Measurements from ENCODE around the gene ATE1. TPM values are rescaled to one million over a fixed set of nuclear protein-coding genes. Genes with fewer than 3 reads are reported as not detected.
A peak's percentile ranks its signal among the peaks of the same experiment; 100 is the strongest.
"Not testable (repeated sequence)": the region's sequence is repeated elsewhere in the genome, so short reads cannot be mapped to it uniquely, and the experiment has no call there.

ATE1 gene
- total and polyA plus RNA-seq, 4 donors = 8.3 to 30.0 (median 17.8) TPM

- Histone ChIP-seq H3K4me3 (ENCODE audit: low read length in 2 of 2) (no peak overlapping the region), H3K9me3 (ENCODE audit: control insufficient read depth, low read length) (peaks cover 3% of the 10 kb centered on the region), H3K4me1 (ENCODE audit: control insufficient read depth in 1 of 2, insufficient read depth in 2 of 2, low read length in 2 of 2) (no peaks in the 10 kb centered on the region), H3K27ac (ENCODE audit: low read depth in 1 of 2, low read length in 2 of 2) (no peak overlapping the region), H3K27me3 (ENCODE audit: control insufficient read depth in 1 of 2, insufficient read depth in 2 of 2, low read length in 1 of 2) (no peaks in the 10 kb centered on the region), H3K36me3 (ENCODE audit: control insufficient read depth in 1 of 2, insufficient read depth in 2 of 2, low read length in 1 of 2) (no peaks in the 10 kb centered on the region)
- WGBS, 2 donors = 82 to 83% methylated on average over 7 of the region's 7 CpGs
- no peak for DNase-seq
- intact Hi-C loops (cut with DNase I) = no loop called here
- no peak for ATAC-seq (ENCODE audit: low FRiP score)
Measured at GRCh38 chr10:121710971-121711370, 216.9 kb downstream of the ATE1 start.

GRCh38 chr10:121710207-121710606 is 217.6 kb downstream of the ATE1 start:
- Histone ChIP-seq H3K27me3 (ENCODE audit: control insufficient read depth in 1 of 2, insufficient read depth in 2 of 2, low read length in 1 of 2) (no peaks in the 10 kb centered on the region), H3K4me3 (ENCODE audit: low read length in 2 of 2) (no peak overlapping the region), H3K9me3 (ENCODE audit: control insufficient read depth, low read length) (peaks cover 3% of the 10 kb centered on the region), H3K36me3 (ENCODE audit: control insufficient read depth in 1 of 2, insufficient read depth in 2 of 2, low read length in 1 of 2) (no peaks in the 10 kb centered on the region), H3K4me1 (ENCODE audit: control insufficient read depth in 1 of 2, insufficient read depth in 2 of 2, low read length in 2 of 2) (no peaks in the 10 kb centered on the region), H3K27ac (ENCODE audit: low read depth in 1 of 2, low read length in 2 of 2) (no peak overlapping the region)
- 79 to 82% methylated on average over 9 of the region's 9 CpGs for WGBS, 2 donors
- DNase-seq = no peak
- intact Hi-C loops (cut with DNase I) = no loop called here
- ATAC-seq (ENCODE audit: low FRiP score) = peak; percentile 56

GRCh38 chr10:121709675-121710073 is 218.2 kb downstream of the ATE1 start:
- WGBS, 2 donors = 51 to 60% methylated on average over 9 of the region's 9 CpGs
- Histone ChIP-seq H3K36me3 (ENCODE audit: control insufficient read depth in 1 of 2, insufficient read depth in 2 of 2, low read length in 1 of 2) (no peaks in the 10 kb centered on the region), H3K27me3 (ENCODE audit: control insufficient read depth in 1 of 2, insufficient read depth in 2 of 2, low read length in 1 of 2) (no peaks in the 10 kb centered on the region), H3K4me3 (ENCODE audit: low read length in 2 of 2) (no peak overlapping the region), H3K9me3 (ENCODE audit: control insufficient read depth, low read length) (peaks cover 3% of the 10 kb centered on the region), H3K27ac (ENCODE audit: low read depth in 1 of 2, low read length in 2 of 2) (no peak overlapping the region), H3K4me1 (ENCODE audit: control insufficient read depth in 1 of 2, insufficient read depth in 2 of 2, low read length in 2 of 2) (no peaks in the 10 kb centered on the region)
- peak; percentile 76 for ATAC-seq (ENCODE audit: low FRiP score)
- no peak for DNase-seq
- intact Hi-C loops (cut with DNase I) = no loop called here

- DNase-seq (no peak), ATAC-seq (ENCODE audit: low FRiP score) (no peak)
- Histone ChIP-seq H3K9me3 (ENCODE audit: control insufficient read depth, low read length) (peaks cover under 1% of the 10 kb centered on the region), H3K4me3 (ENCODE audit: low read length in 2 of 2) (no peak overlapping the region), H3K27ac (ENCODE audit: low read depth in 1 of 2, low read length in 2 of 2) (no peak overlapping the region), H3K4me1 (ENCODE audit: control insufficient read depth in 1 of 2, insufficient read depth in 2 of 2, low read length in 2 of 2) (no peaks in the 10 kb centered on the region), H3K27me3 (ENCODE audit: control insufficient read depth in 1 of 2, insufficient read depth in 2 of 2, low read length in 1 of 2) (no peaks in the 10 kb centered on the region), H3K36me3 (ENCODE audit: control insufficient read depth in 1 of 2, insufficient read depth in 2 of 2, low read length in 1 of 2) (no peaks in the 10 kb centered on the region)
- intact Hi-C loops (cut with DNase I) = no loop called here
- WGBS, 2 donors = 78 to 83% methylated on average over 15 of the region's 15 CpGs
Measured at GRCh38 chr10:121708728-121709674, 218.8 kb downstream of the ATE1 start.

GRCh38 chr10:121702351-121703320 is 225.2 kb downstream of the ATE1 start:
- Histone ChIP-seq H3K9me3 (ENCODE audit: control insufficient read depth, low read length) (no peaks in the 10 kb centered on the region), H3K27me3 (ENCODE audit: control insufficient read depth in 1 of 2, insufficient read depth in 2 of 2, low read length in 1 of 2) (no peaks in the 10 kb centered on the region), H3K4me1 (ENCODE audit: control insufficient read depth in 1 of 2, insufficient read depth in 2 of 2, low read length in 2 of 2) (no peaks in the 10 kb centered on the region), H3K27ac (ENCODE audit: low read depth in 1 of 2, low read length in 2 of 2) (no peak overlapping the region), H3K36me3 (ENCODE audit: control insufficient read depth in 1 of 2, insufficient read depth in 2 of 2, low read length in 1 of 2) (no peaks in the 10 kb centered on the region), H3K4me3 (ENCODE audit: low read length in 2 of 2) (no peak overlapping the region)
- no peak for ATAC-seq (ENCODE audit: low FRiP score)
- intact Hi-C loops (cut with DNase I) = no loop called here
- 58 to 63% methylated on average over 13 of the region's 13 CpGs for WGBS, 2 donors
- no peak for DNase-seq

GRCh38 chr10:121700416-121700815 is 227.4 kb downstream of the ATE1 start:
- Histone ChIP-seq H3K9me3 (ENCODE audit: control insufficient read depth, low read length) (no peaks in the 10 kb centered on the region), H3K4me1 (ENCODE audit: control insufficient read depth in 1 of 2, insufficient read depth in 2 of 2, low read length in 2 of 2) (no peaks in the 10 kb centered on the region), H3K27ac (ENCODE audit: low read depth in 1 of 2, low read length in 2 of 2) (no peak overlapping the region), H3K36me3 (ENCODE audit: control insufficient read depth in 1 of 2, insufficient read depth in 2 of 2, low read length in 1 of 2) (no peaks in the 10 kb centered on the region), H3K27me3 (ENCODE audit: control insufficient read depth in 1 of 2, insufficient read depth in 2 of 2, low read length in 1 of 2) (no peaks in the 10 kb centered on the region), H3K4me3 (ENCODE audit: low read length in 2 of 2) (no peak overlapping the region)
- intact Hi-C loops (cut with DNase I) = no loop called here
- no peak for DNase-seq
- ATAC-seq (ENCODE audit: low FRiP score) = no peak
- 86 to 94% methylated on average over 1 of the region's 1 CpG for WGBS, 2 donors

GRCh38 chr10:121699703-121700102 is 228.1 kb downstream of the ATE1 start:
- H3K4me3 ChIP-seq (ENCODE audit: low read length in 2 of 2); H3K27me3 ChIP-seq (ENCODE audit: control insufficient read depth in 1 of 2, insufficient read depth in 2 of 2, low read length in 1 of 2); DNase-seq; H3K36me3 ChIP-seq (ENCODE audit: control insufficient read depth in 1 of 2, insufficient read depth in 2 of 2, low read length in 1 of 2); H3K4me1 ChIP-seq (ENCODE audit: control insufficient read depth in 1 of 2, insufficient read depth in 2 of 2, low read length in 2 of 2); intact Hi-C loops (cut with DNase I); H3K9me3 ChIP-seq (ENCODE audit: control insufficient read depth, low read length); H3K27ac ChIP-seq (ENCODE audit: low read depth in 1 of 2, low read length in 2 of 2); ATAC-seq (ENCODE audit: low FRiP score): not testable (repeated sequence)
- WGBS, 2 donors = 87 to 92% methylated on average over 3 of the region's 3 CpGs

GRCh38 chr10:121698902-121699301 is 228.9 kb downstream of the ATE1 start:
- Histone ChIP-seq H3K27me3 (ENCODE audit: control insufficient read depth in 1 of 2, insufficient read depth in 2 of 2, low read length in 1 of 2) (no peaks in the 10 kb centered on the region), H3K4me3 (ENCODE audit: low read length in 2 of 2) (no peak overlapping the region), H3K9me3 (ENCODE audit: control insufficient read depth, low read length) (no peaks in the 10 kb centered on the region), H3K27ac (ENCODE audit: low read depth in 1 of 2, low read length in 2 of 2) (no peak overlapping the region), H3K36me3 (ENCODE audit: control insufficient read depth in 1 of 2, insufficient read depth in 2 of 2, low read length in 1 of 2) (no peaks in the 10 kb centered on the region), H3K4me1 (ENCODE audit: control insufficient read depth in 1 of 2, insufficient read depth in 2 of 2, low read length in 2 of 2) (no peaks in the 10 kb centered on the region)
- ATAC-seq (ENCODE audit: low FRiP score) (no peak), DNase-seq (no peak)
- intact Hi-C loops (cut with DNase I) = no loop called here
- WGBS, 2 donors = 88% methylated on average over 12 of the region's 12 CpGs
